GM20431 (cell line): ENCODE data around the gene SPRR2B.
"Not testable (repeated sequence)": the region's sequence is repeated elsewhere in the genome, so short reads cannot be mapped to it uniquely, and the experiment has no call there.

Experiments used
- in situ Hi-C: fragments of 300-500 bp; cut with MseI, MboI; formaldehyde crosslinking; loops from one replicate; pipeline ENCODE4 v1.15.0; 2020; ENCODE audit warnings: low sequenced_read_pairs; ENCODE audit not compliant: unreplicated experiment

Gene SPRR2B

DNA sequence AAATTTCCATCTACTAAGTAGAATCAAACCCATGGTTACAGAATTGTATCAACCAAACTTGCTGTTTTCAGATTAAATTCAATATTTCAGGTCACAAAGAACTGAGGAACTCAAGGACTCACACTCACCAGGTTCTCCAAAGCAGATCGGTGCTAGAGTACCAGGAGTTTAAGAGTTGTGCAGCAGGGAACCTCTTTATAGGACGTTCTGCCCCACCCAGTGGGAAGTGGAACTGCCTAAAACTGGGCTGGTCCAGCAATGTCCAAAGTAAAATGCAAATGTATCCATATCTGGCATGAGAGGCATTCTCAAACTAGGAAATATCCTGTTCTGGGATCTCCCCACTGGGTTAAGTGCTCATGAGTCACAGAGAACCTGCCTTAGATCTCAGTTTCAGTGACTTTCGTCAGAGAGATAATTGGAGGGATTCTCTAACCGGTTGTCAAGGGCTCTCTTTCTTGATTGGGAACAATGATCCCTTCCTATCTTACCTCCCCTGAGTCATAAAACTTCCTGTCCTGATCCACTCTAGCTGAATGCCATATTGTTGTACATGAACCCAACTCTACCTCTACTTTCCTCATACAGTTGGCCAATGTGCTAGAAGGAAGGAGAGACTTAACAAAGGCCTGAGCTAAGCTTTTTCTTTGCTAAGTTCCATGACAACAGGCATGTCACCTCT, 30.3 kb downstream of the SPRR2B start, which contains the start of gene SPRR2D:
Gene SPRR2D (minus strand): TSS at position 171 of the 682 bp plus-strand sequence. CDS start 774 bp downstream, outside the sequence.
- in situ Hi-C loops: no loop called here

DNA sequence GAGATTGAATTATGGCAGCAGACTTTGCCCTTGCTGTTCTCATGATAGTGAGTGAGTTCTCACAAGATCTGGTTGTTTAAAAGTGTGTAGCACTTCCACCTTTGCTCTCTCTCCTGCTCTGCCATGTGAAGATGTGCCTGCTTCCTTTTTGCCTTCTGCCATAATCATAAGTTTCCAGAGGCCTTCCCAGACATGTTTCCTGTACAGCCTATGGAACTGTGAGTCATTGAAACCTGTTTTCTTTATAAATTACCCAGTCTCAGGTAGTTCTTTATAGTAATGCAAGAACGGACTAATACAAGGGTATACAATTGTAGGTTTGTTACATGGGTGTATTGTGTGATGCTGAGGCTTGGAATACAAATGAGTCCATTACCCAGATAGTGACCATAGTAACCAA, 36.2 kb downstream of the SPRR2B start:
- in situ Hi-C loops: no loop called here

DNA sequence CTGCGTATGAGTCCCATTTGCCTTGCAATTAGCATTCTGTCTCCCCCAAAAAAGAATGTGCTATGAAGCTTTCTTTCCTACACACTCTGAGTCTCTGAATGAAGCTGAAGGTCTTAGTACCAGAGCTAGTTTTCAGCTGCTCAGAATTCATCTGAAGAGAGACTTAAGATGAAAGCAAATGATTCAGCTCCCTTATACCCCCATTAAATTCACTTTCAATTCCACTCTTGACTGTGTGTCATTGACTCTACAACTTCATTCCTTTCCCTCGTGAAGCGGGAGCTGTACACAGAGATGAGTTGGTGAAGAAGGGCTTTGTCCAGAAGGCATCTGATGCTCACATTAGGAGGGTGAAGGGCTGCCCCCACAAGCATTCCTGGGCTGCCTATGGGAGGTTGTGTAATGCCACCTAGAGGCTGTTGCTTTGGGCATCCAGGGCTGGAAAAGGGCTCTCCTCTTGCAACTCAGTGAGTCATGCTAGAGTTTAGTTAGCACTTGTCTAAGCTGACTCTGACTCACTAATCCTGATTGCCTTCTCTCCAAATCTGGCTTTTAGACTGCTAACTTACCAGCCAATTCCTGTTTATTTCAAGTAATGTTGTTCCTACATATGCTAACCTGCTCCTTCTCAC, 38.6 kb downstream of the SPRR2B start:
- in situ Hi-C loops: no loop called here

DNA sequence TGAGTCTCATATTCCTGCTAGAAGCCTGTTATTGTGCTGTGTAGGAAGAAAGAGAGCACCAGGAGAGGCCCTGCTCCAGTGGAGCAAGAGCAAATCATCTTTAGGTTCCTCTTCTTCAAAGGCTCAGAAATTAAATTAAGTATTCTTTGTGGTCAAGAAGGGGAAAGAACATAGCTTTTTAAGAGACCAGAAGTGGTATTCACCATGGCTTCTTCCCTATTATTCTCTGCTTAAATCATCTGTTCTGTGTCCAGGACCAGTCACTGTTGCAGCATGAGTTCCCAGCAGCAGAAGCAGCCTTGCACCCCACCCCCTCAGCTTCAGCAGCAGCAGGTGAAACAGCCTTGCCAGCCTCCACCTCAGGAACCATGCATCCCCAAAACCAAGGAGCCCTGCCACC, 39.3 kb downstream of the SPRR2B start:
- in situ Hi-C loops: no loop called here

DNA sequence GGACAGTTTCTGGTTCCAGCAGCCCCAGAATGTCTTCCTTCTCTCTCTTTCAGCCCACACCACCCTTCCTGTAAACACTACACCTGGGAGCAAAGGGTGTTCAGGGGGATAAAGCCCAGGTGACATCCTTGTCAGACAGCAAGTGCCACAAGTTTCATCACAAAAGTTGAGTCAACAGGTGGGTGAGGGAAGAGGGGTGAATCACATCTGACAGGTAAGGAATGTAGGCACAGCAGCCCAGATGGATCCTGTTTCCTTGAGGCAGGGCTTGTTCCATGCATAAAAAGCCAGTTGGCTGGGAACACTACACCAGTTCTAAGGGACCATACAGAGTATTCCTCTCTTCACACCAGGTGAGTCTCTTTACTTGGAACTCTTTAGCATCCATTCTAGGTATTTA, 40.5 kb downstream of the SPRR2B start, which contains the start of gene SPRR1B:
Gene SPRR1B (plus strand): TSS at position 309 of the 400 bp plus-strand sequence. CDS start 1,143 bp downstream, outside the sequence.
- in situ Hi-C loops: no loop called here

DNA sequence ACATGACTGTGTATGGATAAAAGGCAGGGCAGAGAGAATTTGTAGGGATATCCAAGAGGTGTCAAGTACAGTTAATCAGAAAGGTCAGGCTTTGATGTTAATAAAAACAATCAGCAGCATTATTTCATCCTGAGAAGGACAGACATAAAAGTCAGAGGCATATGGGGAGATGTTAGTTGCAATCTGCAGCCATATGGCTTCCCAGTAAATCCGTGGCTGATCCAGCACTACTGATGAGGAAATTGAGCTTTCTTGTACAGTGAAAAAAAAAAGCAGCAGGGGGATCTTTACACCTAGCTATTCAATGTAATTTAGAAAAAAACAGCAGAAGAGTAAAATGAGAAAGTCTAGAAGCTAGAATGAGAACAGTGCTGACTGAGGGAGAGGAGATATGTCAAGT, 42.6 kb downstream of the SPRR2B start:
- in situ Hi-C loops: no loop called here

DNA sequence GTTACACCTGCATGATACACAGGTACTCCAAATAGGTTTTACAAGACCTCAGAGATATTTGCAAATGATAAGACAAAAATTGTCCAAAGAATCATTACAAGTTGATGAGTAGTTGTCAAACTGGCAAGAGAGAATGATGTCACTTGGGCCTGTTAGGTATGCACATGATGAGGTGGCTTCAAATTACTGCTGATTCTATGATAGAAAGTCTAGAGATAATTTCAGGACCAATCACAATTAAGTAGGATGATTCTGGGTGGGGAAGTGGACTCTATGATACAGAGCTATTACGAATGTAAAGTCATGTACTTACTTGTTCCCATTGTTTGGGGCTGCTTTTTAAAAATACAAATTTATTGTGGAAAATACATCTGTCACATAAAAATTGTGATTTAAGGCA, 45.6 kb downstream of the SPRR2B start:
- in situ Hi-C loops: no loop called here

DNA sequence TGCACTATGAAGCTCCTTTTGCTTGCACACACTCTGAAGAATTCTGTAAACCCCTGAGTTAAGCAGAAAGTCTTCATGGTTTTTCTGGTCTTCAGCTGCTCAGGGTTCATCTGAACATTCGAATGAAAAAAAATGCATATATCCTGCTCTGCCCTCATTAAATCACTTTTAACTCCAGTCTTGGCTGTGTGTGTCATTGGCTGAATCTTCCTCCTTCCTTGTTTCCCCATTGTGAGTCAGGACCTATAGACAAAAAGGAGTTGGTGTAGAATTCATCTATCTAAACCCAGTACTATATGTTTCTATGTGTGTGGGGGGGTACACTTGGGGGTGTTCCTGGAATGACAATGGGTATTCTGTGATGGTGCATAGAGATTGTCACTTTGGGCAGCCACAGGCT, 47.0 kb downstream of the SPRR2B start:
- in situ Hi-C loops: no loop called here

DNA sequence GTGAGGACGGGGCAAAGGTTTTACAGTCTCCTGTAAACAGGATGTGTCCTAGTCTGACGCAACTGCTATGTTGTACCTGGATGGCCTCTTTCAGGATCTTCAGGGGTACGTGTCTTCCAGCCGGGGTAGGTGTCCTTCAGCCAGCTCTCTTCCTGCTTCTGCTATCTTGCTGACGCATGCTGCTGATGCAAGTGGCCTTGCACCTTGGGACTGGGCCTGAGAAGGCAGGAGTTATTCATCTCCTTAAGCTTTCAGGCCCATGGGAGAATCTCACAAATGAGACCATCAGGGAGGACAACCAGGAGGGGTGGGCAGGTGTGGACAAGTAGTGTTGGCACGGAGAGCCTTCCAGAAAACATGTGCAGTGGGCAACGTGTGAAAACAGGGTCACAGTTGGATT, 48.3 kb downstream of the SPRR2B start:
- in situ Hi-C loops: no loop called here

DNA sequence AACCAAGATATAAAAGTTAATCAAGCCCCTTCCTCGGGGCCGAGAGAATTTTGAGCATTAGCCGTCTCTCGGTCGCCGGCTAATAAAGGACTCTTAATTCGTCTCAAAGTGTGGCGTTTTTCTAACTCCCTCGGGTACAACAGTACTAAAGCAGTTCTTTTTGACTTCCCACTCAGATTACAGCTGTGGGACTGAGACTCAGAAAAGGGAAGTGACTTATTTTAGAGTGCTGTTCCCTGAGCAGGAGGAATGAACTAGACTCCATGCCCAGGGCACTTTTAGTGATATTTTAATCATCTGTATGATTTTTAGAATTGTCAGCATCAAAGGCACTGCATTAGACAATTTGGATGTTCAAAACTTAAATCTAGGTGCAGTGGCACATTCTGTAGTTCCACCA, 49.1 kb downstream of the SPRR2B start:
- in situ Hi-C loops: not testable (repeated sequence)

DNA sequence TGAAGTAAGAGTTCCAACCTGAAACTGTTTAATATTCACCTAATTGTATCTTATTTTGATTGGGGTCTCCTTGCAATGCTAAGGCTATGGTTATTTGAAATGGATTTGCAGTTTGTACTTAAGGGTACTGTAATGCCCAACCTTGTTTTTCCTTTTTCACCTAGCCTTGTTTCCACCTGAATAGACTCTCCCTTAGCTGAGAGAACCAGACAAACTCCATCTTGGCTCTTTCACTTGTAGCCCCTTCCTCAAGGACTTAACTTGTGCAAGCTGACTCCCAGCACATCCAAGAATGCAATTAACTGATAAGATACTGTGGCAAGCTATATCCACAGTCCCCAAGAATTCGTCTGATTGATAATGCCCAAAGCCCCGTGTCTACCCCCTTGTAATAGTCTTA, 49.6 kb downstream of the SPRR2B start:
- in situ Hi-C loops: not testable (repeated sequence)
